ENCODE measurements around the gene SLC36A4.
A peak's percentile ranks its signal among the peaks of the same experiment; 100 is the strongest.
"Not testable (repeated sequence)": the region's sequence is repeated elsewhere in the genome, so short reads cannot be mapped to it uniquely, and the experiment has no call there.

SLC36A4 gene

DNA sequence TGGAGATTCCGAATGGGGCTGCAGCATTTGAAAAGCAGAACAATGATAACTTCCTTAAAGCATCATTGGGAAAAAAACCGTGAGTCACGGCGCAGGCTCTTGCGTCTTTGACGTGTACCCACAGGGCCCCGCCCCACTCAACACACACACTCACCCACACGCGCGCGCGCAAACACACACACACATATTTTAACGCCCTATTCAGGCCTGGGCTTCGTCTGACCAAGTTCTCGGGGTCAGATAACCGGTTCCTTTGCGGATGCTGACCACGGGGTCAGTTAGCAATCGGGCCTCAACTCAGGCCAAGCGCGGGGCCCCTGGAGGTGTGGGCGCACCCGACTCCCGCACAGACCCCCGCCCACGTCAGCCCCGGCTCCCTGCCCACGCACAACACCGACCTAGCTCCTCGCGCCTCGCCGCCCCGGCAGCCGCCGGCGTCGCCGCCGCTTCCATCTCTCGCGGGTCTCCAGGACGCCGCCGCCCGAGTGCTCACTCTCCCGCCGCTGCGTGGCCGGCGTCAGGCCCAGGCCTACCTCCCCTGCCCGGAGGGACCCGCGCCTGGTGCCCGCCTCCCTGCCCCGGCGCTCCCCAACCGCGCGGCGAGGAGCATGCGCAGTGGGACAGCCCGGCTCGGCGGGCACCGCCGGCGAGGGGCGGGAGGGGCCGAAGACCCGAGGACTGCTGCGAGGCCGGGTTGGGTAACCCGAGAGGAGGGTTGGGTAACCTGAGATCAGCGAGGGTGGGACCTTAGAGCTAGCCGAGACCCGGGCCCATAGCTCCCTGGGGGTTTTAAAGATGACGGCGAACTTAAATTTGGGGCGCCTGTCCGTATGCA lies at the start of gene SLC36A4:
SLC36A4 (minus strand) TSS at position 612 of the 835 bp plus-strand sequence; CDS start at position 453, 159 bp downstream.
- TF ChIP-seq, protein P1, sequence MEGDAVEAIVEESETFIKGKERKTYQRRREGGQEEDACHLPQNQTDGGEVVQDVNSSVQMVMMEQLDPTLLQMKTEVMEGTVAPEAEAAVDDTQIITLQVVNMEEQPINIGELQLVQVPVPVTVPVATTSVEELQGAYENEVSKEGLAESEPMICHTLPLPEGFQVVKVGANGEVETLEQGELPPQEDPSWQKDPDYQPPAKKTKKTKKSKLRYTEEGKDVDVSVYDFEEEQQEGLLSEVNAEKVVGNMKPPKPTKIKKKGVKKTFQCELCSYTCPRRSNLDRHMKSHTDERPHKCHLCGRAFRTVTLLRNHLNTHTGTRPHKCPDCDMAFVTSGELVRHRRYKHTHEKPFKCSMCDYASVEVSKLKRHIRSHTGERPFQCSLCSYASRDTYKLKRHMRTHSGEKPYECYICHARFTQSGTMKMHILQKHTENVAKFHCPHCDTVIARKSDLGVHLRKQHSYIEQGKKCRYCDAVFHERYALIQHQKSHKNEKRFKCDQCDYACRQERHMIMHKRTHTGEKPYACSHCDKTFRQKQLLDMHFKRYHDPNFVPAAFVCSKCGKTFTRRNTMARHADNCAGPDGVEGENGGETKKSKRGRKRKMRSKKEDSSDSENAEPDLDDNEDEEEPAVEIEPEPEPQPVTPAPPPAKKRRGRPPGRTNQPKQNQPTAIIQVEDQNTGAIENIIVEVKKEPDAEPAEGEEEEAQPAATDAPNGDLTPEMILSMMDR (IDR thresholded peaks at IDR 0.05; ENCODE audit: insufficient read depth, low read length, poor library complexity, severe bottlenecking): no peak
- TF ChIP-seq EZH2phosphoT487 (conservative IDR thresholded peaks at IDR 0.05; ENCODE audit: low read length): no peak
- Histone ChIP-seq H3K36me3 (ENCODE audit: low read length) (no peaks in the 10 kb centered on the region), H3F3A (ENCODE audit: insufficient read depth) (no peaks in the 10 kb centered on the region), H3K27ac (ENCODE audit: low read depth, low read length) (peak within 1 kb of the TSS; percentile 62), H3K4me2 (ENCODE audit: low read depth, low read length, poor library complexity, severe bottlenecking) (peak within 1 kb of the TSS; percentile 94), H2AFZ (ENCODE audit: low read depth, low read length, severe bottlenecking) (peak within 1 kb of the TSS; percentile 99), H4K20me1 (ENCODE audit: low read depth, low read length) (no peaks in the 10 kb centered on the region), H3K9me3 (ENCODE audit: insufficient read depth, low read length) (no peaks in the 10 kb centered on the region), H3K9ac (ENCODE audit: low read length) (peak within 1 kb of the TSS; percentile 81), H3K79me2 (ENCODE audit: insufficient read depth, low read length) (peaks cover 41% of the 10 kb centered on the region), H3K9me2 (replicated peaks; ENCODE audit: insufficient read depth, low read length) (no peaks in the 10 kb centered on the region), H3K4me3 (ENCODE audit: insufficient read depth, low read length, poor library complexity, severe bottlenecking) (peak within 1 kb of the TSS; percentile 63), H3K27me3 (ENCODE audit: low read length) (no peaks in the 10 kb centered on the region)

DNA sequence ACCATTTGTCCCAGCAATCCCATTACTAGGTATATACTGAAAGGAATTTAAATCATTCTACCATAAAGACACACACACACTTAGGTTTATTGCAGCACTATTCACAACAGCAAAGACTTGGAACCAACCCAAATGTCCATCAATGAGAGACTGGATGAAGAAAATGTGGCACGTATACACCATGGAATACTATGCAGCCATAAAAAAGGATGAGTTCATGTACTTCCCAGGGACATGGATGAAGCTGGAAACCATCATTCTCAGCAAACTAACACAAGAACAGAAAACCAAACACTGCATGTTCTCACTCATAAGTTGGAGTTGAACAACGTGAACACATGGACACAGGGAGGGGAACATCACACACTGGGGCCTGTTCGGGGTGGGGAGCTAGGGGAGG lies 49.0 kb upstream of the SLC36A4 start:
- not testable (repeated sequence) for H3K9ac ChIP-seq (ENCODE audit: low read length); H3K9me3 ChIP-seq (ENCODE audit: insufficient read depth, low read length); H4K20me1 ChIP-seq (ENCODE audit: low read depth, low read length); H3K9me2 ChIP-seq (replicated peaks; ENCODE audit: insufficient read depth, low read length); H3K79me2 ChIP-seq (ENCODE audit: insufficient read depth, low read length); H3K27me3 ChIP-seq (ENCODE audit: low read length); H2AFZ ChIP-seq (ENCODE audit: low read depth, low read length, severe bottlenecking); H3K4me2 ChIP-seq (ENCODE audit: low read depth, low read length, poor library complexity, severe bottlenecking); H3K36me3 ChIP-seq (ENCODE audit: low read length); H3F3A ChIP-seq (ENCODE audit: insufficient read depth); H3K27ac ChIP-seq (ENCODE audit: low read depth, low read length); H3K4me3 ChIP-seq (ENCODE audit: insufficient read depth, low read length, poor library complexity, severe bottlenecking)

DNA sequence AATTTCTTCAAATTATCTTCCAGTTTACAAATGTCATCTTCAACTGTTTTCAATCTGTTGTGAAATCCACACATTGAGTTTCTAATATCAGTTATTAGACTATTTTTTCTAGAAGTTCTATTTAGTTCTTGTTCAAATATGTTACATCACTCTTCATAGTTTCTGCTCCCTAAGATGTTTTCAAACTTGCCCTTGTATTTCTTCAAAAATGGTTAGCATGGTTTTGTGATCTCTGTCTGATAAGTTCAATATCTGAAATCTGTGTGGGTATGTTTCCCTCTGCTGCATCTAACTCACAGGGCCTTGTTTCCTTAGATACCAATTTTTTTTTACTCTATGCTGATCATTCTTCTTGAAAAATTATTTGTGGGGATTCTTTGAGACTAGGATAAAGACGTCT lies 46.2 kb upstream of the SLC36A4 start:
- Histone ChIP-seq H3K36me3 (ENCODE audit: low read length) (no peaks in the 10 kb centered on the region), H3K9me2 (replicated peaks; ENCODE audit: insufficient read depth, low read length) (no peaks in the 10 kb centered on the region), H3K4me2 (ENCODE audit: low read depth, low read length, poor library complexity, severe bottlenecking) (no peak overlapping the region), H3K9me3 (ENCODE audit: insufficient read depth, low read length) (no peaks in the 10 kb centered on the region), H2AFZ (ENCODE audit: low read depth, low read length, severe bottlenecking) (no peak overlapping the region), H3K9ac (ENCODE audit: low read length) (no peak overlapping the region), H3K27me3 (ENCODE audit: low read length) (no peaks in the 10 kb centered on the region), H3K27ac (ENCODE audit: low read depth, low read length) (no peak overlapping the region), H3F3A (ENCODE audit: insufficient read depth) (no peaks in the 10 kb centered on the region), H4K20me1 (ENCODE audit: low read depth, low read length) (no peaks in the 10 kb centered on the region), H3K4me3 (ENCODE audit: insufficient read depth, low read length, poor library complexity, severe bottlenecking) (no peak overlapping the region), H3K79me2 (ENCODE audit: insufficient read depth, low read length) (no peaks in the 10 kb centered on the region)
- TF ChIP-seq EZH2phosphoT487 (conservative IDR thresholded peaks at IDR 0.05; ENCODE audit: low read length): no peak
- TF ChIP-seq, protein P1 (IDR thresholded peaks at IDR 0.05; ENCODE audit: insufficient read depth, low read length, poor library complexity, severe bottlenecking): no peak

DNA sequence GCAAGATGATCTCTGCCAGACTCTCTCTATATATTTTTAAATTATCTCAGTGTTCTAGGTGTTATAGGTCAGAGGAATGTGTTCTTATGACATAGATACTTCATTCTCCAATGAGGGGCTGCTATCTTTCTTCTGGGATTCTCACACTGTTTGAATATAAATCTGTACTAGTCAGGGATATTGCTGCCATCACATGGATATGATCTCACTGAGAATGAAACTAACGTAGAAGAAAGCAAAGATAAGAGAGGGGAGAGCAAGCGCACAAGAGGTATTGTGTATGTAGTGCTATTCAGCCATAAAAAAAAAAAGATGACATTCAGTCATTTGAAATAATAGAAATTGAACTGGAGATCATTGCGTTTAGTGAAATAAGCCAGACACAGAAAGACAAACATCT lies 42.2 kb upstream of the SLC36A4 start:
- no peaks in the 10 kb centered on the region for H3K79me2 ChIP-seq (ENCODE audit: insufficient read depth, low read length)
- TF ChIP-seq, protein P1 (IDR thresholded peaks at IDR 0.05; ENCODE audit: insufficient read depth, low read length, poor library complexity, severe bottlenecking): no peak
- no peak for TF ChIP-seq EZH2phosphoT487 (conservative IDR thresholded peaks at IDR 0.05; ENCODE audit: low read length)
- H3K9me3 ChIP-seq (ENCODE audit: insufficient read depth, low read length): no peaks in the 10 kb centered on the region
- H3K9ac ChIP-seq (ENCODE audit: low read length): no peak overlapping the region
- no peaks in the 10 kb centered on the region for H3F3A ChIP-seq (ENCODE audit: insufficient read depth)
- H3K36me3 ChIP-seq (ENCODE audit: low read length): no peaks in the 10 kb centered on the region
- H3K27ac ChIP-seq (ENCODE audit: low read depth, low read length): no peak overlapping the region
- H3K9me2 ChIP-seq (replicated peaks; ENCODE audit: insufficient read depth, low read length): no peaks in the 10 kb centered on the region
- no peaks in the 10 kb centered on the region for H3K27me3 ChIP-seq (ENCODE audit: low read length)
- no peak overlapping the region for H3K4me2 ChIP-seq (ENCODE audit: low read depth, low read length, poor library complexity, severe bottlenecking)
- H2AFZ ChIP-seq (ENCODE audit: low read depth, low read length, severe bottlenecking): no peak overlapping the region
- H4K20me1 ChIP-seq (ENCODE audit: low read depth, low read length): no peaks in the 10 kb centered on the region
- H3K4me3 ChIP-seq (ENCODE audit: insufficient read depth, low read length, poor library complexity, severe bottlenecking): no peak overlapping the region

All from SU-DHL-6 (cell line).